GM19023 (cell line): Measurements from ENCODE around the gene SIRT2.
A peak's percentile ranks its signal among the peaks of the same experiment; 100 is the strongest.
"Not testable (repeated sequence)": the region's sequence is repeated elsewhere in the genome, so short reads cannot be mapped to it uniquely, and the experiment has no call there.

ENCODE experiments used
- ATAC-seq: cut with Tn5 transposase; IDR thresholded peaks from one replicate; pipeline ENCODE4 v1.9.1; 2021; ENCODE audit warnings: mild to moderate bottlenecking, moderate library complexity; ENCODE audit not compliant: unreplicated experiment

Gene SIRT2

DNA sequence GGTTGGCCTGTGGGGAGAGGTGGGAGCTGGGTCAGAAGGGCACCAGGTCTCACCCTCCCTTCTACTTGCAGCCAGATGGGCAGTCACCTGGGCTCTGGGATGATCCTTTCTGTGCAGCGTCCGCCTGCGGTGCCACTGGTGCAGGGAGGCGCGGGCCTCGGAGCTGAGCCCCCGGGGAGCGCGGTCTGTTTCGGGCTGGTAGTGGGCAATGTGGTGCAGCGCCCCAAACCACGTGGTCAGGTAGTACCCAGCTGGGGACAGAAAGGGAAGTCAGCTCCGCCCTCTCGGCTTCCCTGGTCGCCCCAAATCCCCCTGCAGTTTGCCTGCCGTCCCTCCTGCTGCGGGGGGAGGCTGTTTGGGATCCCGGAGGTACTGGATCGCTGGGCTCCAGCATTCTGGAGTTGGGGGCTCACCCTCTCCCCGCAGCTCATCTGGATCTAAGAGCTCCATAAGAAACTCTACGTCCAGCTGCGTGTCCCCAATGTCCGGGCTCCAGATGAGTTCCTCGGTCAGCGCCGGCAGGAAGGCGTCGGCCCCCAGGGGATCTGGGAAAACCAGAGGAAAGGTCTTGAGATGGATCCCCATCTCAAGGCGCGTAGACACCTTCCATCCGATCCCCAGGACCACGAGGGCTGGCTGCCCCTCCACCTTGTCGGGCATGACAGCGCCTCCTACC is 30.1 kb downstream of the SIRT2 start:
- no peak for ATAC-seq

GRCh38 chr19:38868551-38868950 is 30.9 kb downstream of the SIRT2 start:
- ATAC-seq, result no peak

DNA sequence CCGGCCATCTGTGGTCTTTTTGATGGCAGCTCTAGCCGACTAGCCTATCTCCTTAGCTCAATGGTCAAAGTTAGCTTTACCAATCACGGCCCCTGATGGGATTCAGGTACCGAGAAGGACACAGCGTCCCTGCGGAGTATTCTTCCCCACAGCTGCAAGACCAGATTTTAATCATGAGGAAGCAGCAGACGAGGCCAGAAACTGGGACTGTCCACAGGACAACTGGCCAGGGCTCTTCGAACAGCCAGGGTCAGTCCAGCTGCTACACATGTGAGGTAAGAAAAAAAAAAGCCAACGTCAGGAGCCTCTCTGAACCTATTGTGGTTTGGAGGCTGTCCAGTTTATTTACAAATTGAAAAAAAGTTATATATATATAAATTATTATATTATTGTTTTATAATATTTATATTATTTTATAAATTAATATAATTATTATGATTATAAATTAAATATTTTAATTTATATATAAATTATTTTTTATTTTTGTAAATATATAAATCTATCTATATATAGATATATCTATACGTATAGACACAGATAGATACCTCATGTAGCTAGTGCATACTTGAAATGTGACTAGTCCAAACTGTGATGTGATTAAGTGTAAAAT is 32.1 kb downstream of the SIRT2 start:
- no peak for ATAC-seq

DNA sequence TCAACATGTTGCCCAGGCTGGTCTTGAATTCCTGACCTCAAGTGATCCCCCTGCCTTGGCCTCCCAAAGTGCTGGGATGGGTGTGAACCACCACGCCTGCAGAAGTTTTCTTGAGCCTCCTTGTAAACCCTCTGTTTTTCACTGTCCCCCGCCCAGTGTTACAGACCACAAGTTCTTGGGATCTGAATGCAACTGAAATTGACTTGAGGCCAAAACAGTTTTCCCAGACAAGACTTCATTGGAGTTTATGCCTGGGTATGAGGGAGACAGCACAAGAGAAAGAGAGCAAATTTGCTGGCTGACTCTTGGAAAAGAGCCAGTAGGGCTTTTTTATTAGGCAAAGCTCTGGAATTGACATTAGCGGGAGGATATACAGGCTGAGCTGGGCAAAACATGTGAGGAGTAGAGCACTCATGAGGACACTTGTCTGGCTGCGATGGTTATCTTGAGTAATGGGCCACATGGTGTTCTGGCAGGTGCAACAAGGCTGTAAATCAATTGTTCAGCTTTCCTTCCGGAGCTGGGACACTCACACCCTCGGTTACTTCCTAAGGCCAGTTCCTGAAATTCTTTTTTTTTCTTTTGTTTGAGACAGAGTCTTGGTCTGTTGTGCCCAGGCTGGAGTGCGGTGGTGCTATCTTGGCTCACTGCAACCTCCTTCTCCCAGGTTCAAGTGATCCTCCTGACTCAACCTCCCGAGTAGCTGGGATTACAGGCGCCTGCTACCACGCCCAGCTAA is 36.9 kb downstream of the SIRT2 start:
- no peak for ATAC-seq

- ATAC-seq, result no peak
Measured at GRCh38 chr19:38861368-38861767, 38.0 kb downstream of the SIRT2 start.

DNA sequence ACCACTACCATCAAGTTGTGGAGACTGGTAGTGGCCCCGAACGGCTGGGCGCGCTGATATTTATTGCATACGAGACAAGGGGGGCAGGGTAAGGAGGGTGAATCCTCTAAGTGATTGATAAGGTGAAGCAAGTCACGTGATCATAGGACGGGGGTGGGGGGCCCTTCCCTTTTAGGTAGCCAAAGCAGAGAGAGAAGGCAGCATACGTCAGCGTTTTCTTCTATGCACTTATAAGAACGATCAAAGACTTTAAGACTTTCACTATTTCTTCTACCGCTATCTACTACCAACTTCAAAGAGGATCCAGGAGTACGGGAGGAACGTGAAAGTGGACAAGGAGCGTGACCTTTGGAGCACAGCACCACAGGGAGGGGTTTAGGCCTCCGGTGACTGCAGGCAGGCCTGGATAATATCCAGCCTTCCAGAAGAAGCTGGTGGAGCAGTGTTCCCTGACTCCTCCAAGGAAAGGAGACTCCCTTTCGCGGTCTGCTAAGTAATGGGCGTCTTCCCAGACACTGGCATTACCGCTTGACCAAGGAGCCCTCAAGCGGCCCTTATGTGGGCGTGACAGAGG is 39.7 kb downstream of the SIRT2 start:
- ATAC-seq, result not testable (repeated sequence)

DNA sequence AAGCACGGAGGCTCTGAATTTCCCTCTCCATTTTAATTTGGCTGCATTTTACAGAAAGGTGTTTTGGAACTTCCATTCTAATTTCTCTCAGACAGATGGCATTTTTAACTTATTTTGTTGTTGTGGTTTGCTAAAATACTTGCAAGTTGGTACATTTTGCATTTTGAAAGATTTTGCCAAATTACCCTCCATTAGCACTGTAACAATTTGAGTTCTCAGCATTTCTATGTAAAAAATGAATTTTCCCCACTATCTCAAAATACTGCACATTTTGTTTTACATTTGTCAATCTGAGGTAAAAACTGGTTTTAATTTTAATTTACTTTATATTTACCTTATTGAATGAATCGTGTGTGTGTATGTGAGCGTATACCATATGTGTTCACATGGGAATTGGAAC is 42.6 kb downstream of the SIRT2 start:
- ATAC-seq, result no peak

DNA sequence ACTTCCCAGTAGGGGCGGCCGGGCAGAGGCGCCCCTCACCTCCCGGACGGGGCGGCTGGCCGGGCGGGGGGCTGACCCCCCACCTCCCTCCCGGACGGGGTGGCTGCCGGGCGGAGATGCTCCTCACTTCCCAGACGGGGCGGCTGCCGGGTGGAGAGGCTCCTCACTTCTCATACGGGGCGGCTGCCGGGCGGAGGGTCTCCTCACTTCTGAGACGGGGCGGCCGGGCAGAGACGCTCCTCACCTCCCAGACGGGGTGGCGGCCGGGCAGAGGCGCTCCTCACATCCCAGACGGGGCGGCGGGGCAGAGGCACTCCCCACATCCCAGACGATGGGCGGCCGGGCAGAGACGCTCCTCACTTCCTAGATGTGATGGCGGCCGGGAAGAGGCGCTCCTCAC is 43.7 kb downstream of the SIRT2 start:
- not testable (repeated sequence) for ATAC-seq

DNA sequence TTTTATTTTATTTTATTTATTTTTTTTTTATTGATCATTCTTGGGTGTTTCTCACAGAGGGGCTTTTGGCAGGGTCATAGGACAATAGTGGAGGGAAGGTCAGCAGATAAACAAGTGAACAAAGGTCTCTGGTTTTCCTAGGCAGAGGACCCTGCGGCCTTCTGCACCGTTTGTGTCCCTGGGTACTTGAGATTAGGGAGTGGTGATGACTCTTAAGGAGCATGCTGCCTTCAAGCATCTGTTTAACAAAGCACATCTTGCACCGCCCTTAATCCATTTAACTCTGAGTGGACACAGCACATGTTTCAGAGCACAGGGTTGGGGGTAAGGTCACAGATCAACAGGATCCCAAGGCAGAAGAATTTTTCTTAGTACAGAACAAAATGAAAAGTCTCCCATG is 44.5 kb downstream of the SIRT2 start:
- ATAC-seq, result not testable (repeated sequence)

- no peak for ATAC-seq
Measured at GRCh38 chr19:38853214-38853613, 46.2 kb downstream of the SIRT2 start.

DNA sequence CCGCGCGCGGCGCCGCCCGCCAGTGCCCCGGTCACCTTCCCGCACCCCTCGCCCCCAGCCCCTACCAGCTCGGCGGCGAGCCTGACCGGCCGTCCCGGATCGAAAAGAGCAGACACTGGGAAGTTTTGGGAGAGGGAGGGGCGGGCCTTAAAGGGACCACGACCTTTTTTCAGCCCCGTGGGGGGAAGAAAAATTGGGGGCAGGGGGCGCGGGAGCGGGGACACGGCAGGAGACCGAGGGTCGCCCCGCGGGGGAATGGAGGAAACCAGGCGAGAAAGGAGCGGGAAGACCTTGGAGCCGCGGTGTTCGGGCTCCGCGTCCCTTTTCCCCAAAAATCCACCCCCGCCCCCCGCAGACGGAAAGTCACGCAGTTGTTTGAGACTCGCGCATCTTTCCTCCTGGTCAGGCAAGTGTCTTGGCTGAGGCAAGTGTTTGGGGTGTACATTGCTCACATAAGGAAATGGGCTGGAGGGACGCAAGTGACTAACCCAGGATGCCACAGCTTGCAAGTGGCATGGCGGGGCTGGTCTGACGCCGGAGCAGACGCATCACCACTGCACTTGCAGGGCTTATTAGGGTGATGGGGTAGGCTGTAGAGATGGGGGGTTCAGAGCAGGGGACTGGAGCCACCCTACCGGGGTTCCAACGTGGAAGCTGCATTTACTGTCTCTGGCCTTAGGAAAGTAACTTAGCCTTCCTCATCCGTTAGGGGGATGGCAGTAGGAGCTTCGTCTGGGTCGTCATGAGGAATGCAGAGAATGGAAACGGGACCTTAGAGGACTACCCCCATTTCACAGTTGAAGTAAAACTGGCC is 47.0 kb downstream of the SIRT2 start:
- no peak for ATAC-seq

DNA sequence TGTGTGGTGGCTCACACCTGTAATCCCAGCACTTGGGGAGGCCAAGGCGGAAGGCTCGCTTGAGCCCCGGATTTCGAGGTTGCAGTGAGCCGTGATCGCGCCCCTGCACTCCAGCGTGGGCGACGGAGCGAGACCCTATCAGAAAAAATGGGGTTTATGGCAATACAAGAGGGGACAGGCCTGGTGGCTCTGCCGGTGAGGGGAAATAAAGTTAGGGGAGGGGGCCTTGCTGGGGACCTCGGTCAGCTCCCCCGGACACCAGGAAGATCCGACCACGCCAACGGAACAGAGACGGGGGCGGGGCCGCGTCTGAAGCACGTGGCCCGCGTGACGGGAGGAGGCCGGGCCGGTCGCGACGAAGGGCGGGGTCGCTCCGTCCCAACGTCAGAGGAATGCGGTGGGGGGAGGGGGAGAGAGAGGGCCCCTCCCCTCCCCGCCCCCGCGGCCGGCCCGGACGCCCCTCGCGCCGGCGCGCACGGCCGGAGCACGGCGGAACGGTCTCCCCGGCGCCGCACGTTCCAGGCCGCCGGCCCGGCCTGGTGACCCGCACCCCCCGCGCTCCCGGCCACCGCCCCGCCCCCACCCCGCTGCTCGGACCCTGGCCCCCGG is 47.7 kb downstream of the SIRT2 start:
- ATAC-seq, result peak; percentile 20

DNA sequence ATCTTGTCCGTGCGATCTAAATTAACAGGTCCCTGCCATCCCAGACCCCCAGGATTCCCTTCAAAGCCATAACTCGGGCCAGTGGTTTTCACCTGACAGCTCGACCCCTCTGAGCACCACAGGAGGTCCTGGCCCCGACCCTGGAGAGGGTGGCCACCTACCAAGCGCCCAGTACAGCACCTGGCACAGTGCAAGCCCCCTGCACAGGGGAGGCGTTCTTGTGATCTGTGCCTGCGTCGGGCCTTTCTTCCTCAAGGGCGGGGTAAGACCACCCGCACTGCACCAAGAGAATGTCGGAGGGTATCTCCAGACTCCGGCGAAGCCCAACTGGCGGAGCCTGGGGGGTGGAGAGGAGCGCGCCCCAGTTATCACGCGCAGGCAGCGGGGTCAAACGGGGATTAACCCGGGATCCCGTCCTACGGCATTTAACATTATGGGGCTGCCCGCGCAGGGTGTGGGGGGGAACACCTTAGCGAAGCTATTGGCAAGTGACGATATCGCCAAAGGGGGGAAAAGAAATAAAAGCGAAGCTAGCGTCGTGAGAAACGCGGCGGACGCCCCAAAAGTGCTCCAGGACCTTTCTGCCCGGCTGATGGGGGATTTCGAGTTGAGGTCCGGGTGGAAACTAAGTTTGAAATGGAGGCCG is 48.3 kb downstream of the SIRT2 start:
- ATAC-seq, result no peak

- peak; percentile 66 for ATAC-seq
Measured at GRCh38 chr19:38850436-38850975, 48.9 kb downstream of the SIRT2 start.

GRCh38 chr19:38849860-38850435 is 49.5 kb downstream of the SIRT2 start, which contains the start of gene HNRNPL:
Gene HNRNPL, minus strand, starts transcription at chr19:38849986. Its CDS starts 20 bp downstream, at chr19:38849966.
- ATAC-seq, result peak; percentile 61

GRCh38 chr19:38849147-38849859 is 50.1 kb downstream of the SIRT2 start:
- ATAC-seq, result peak; percentile 24

- no peak for ATAC-seq
Measured at GRCh38 chr19:38848299-38849146, 50.9 kb downstream of the SIRT2 start.

- ATAC-seq, result no peak
Measured at GRCh38 chr19:38846097-38846496, 53.3 kb downstream of the SIRT2 start.
